DMS 273 treated with DMSO at 0.1 percent for 48 hours (cell line): ENCODE data around the gene BIRC6.
"Not testable (repeated sequence)": the region's sequence is repeated elsewhere in the genome, so short reads cannot be mapped to it uniquely, and the experiment has no call there.

Source experiments
- DNase-seq: peaks from one replicate; lab custom pipeline; 2025; lab: John Stamatoyannopoulos, UW

The BIRC6 gene

GRCh38 chr2:32446369-32446768 is 89.5 kb downstream of the BIRC6 start:
- DNase-seq = no peak

GRCh38 chr2:32450851-32451250 is 94.0 kb downstream of the BIRC6 start:
- no peak for DNase-seq

GRCh38 chr2:32452338-32453064 is 95.7 kb downstream of the BIRC6 start:
- DNase-seq = no peak

GRCh38 chr2:32453242-32454062 is 96.6 kb downstream of the BIRC6 start:
- no peak for DNase-seq

- no peak for DNase-seq
These were observed 99.0 kb downstream of the BIRC6 start for GRCh38 chr2:32455816-32456215.

GRCh38 chr2:32456808-32457207 is 100.0 kb downstream of the BIRC6 start:
- DNase-seq = no peak

GRCh38 chr2:32457814-32458213 is 101.0 kb downstream of the BIRC6 start:
- no peak for DNase-seq

- not testable (repeated sequence) for DNase-seq
These were observed 104.0 kb downstream of the BIRC6 start for GRCh38 chr2:32460861-32461260.

- no peak for DNase-seq
These were observed 106.3 kb downstream of the BIRC6 start for GRCh38 chr2:32463110-32463509.

- DNase-seq = no peak
These were observed 107.6 kb downstream of the BIRC6 start for GRCh38 chr2:32464431-32464830.

- no peak for DNase-seq
These were observed 115.8 kb downstream of the BIRC6 start for GRCh38 chr2:32472605-32473004.

GRCh38 chr2:32474381-32474780 is 117.6 kb downstream of the BIRC6 start:
- no peak for DNase-seq

- DNase-seq = no peak
These were observed 122.2 kb downstream of the BIRC6 start for GRCh38 chr2:32478889-32479620.

- DNase-seq = no peak
These were observed 123.2 kb downstream of the BIRC6 start for GRCh38 chr2:32479993-32480392.

GRCh38 chr2:32482471-32482870 is 125.6 kb downstream of the BIRC6 start:
- DNase-seq = no peak

- DNase-seq = no peak
These were observed 128.1 kb downstream of the BIRC6 start for GRCh38 chr2:32484937-32485336.

GRCh38 chr2:32485399-32485798 is 128.6 kb downstream of the BIRC6 start:
- DNase-seq = no peak

- DNase-seq = no peak
These were observed 132.2 kb downstream of the BIRC6 start for GRCh38 chr2:32489061-32489460.

GRCh38 chr2:32491346-32491745 is 134.5 kb downstream of the BIRC6 start:
- DNase-seq = no peak

- no peak for DNase-seq
These were observed 138.3 kb downstream of the BIRC6 start for GRCh38 chr2:32495139-32495538.

GRCh38 chr2:32496662-32497061 is 139.8 kb downstream of the BIRC6 start:
- no peak for DNase-seq

- no peak for DNase-seq
These were observed 141.5 kb downstream of the BIRC6 start for GRCh38 chr2:32498306-32498705.

GRCh38 chr2:32502941-32503340 is 146.1 kb downstream of the BIRC6 start:
- no peak for DNase-seq
